ENCODE measurements around the gene NOB1.
"Not testable (repeated sequence)": the region's sequence is repeated elsewhere in the genome, so short reads cannot be mapped to it uniquely, and the experiment has no call there.

The NOB1 gene

GRCh38 chr16:69754469-69755310, at the start of gene NOB1:
NOB1 (minus strand) TSS chr16:69754926; CDS start chr16:69754910, 16 bp downstream.
- DNase-seq (ENCODE audit: extremely low read depth in 1 of 2, low read depth in 1 of 2): peak; percentile 94

- no peak for DNase-seq (ENCODE audit: extremely low read depth in 1 of 2, low read depth in 1 of 2)
These were observed 49.6 kb upstream of the NOB1 start for GRCh38 chr16:69804297-69804696.

- DNase-seq (ENCODE audit: extremely low read depth in 1 of 2, low read depth in 1 of 2): no peak
These were observed 44.9 kb upstream of the NOB1 start for GRCh38 chr16:69799611-69800031.

- no peak for DNase-seq (ENCODE audit: extremely low read depth in 1 of 2, low read depth in 1 of 2)
These were observed 43.7 kb upstream of the NOB1 start for GRCh38 chr16:69798466-69798865.

DNA sequence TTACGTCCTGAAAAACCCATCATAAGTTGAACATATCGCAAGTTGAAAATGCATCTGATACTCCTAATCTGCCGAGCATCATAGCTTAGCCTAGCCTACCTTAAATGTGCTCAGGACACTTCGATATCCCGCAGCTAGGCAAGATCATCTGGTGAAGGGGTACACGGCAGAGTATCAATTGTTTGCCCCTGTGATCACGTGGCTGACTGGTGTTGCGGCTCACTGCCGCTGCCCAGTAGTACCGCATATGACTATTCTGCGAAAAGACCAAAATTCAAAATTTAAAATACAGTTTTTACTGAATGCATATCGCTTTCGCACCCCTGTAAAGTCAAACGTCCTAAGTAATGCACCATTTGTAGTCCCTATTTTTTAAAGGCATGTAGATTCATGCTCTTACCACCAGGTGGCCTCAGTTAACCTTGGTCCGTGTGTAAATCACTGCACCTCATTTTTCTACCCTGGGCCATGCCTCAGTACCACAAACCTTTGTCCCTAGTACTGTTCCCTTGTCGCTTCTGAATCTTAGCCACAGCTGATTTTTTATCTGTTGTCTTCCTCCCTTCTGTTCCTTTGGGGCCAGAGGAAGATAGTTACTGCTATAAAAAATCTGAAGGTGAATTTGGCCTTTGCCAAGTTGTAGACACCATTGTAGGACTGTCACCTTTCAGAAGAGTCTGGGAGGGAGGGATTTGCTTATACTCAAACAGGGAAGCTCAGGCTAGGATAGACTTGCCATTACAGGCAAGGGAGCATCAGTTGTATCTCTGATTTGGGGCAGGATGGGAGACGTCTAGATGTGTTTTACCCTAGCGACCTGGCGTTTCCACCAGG, 41.8 kb upstream of the NOB1 start:
- peak in 1 of 2 donors; percentile 2 for DNase-seq (ENCODE audit: extremely low read depth in 1 of 2, low read depth in 1 of 2)

DNA sequence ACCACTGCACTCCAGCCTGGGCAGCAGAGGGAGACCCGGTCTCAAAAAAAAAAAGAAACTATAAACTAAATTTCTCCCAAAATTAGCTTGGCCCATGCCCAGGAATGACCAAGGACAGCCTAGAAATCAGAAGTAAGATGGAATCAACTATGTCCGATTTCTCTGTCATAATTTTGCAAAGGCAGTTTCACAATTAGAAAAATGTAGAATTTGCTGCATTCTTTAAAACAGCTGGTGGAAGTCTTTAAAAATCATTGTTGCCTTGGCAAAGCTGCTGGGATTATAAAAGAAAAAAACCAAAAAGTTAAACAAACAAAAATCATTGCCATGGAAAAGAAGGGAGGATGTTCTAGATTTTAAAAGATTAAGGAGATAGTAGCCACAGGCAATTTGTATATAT, 39.8 kb upstream of the NOB1 start:
- no peak for DNase-seq (ENCODE audit: extremely low read depth in 1 of 2, low read depth in 1 of 2)

DNA sequence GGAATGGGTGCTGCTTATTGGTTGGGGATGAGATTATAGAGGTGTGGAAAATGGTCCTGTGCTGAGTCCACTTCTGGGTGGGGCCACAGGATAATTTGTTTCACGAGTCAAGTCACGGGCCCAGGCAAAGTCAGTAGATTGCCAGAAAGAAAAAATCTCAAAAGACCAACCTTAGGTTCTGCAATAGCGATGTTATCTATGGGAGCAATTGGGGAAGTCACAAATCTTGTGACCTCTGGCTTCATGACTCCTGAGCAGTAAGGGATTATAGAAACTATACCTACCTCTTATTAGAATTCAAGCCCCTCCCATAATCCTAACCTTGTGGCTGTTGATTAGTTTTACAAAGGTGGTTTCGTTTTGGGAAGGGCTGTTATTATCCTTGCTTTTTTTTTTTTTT, 38.8 kb upstream of the NOB1 start:
- DNase-seq (ENCODE audit: extremely low read depth in 1 of 2, low read depth in 1 of 2): no peak

DNA sequence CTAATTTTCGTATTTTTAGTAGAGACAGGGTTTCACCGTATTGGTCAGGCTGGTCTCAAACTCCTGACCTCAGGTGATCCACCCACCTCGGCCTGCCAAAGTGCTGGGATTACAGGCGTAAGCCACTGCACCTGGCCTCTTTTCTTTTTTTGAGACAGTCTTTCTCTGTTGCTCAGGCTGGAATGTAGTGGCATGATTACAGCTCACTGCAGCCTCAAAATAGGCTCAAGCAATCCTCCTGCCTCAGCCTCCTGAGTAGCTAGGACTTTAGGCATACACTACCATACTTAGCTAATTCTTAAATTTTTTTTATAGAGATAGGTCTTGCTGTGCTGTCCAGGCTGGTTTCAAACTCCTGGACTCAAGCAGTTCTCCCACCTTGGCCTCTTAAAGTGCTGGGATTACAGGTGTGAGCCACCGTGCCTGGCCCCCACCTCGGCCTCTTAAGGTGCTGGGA, 36.7 kb upstream of the NOB1 start:
- not testable (repeated sequence) for DNase-seq (ENCODE audit: extremely low read depth in 1 of 2, low read depth in 1 of 2)

DNA sequence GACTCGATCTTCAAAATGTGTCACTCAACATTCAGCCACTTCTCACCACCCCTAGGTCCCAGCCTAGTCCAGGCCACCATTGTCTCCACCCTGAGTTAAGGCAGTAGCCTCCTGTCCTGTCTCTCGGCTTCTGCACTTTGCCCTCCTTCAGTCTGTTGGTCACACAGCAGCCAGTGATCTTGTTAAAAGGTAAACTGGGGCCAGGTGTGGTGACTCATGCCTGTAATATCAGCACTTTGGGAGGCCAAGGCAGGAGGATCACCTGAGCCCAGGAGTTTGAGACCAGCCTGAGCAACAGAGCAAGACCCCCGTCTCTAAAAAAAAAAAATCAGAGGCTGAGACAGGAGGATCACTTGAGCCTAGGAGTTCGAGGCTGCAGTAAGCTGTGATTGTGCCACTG, 33.2 kb upstream of the NOB1 start:
- DNase-seq (ENCODE audit: extremely low read depth in 1 of 2, low read depth in 1 of 2): no peak

DNA sequence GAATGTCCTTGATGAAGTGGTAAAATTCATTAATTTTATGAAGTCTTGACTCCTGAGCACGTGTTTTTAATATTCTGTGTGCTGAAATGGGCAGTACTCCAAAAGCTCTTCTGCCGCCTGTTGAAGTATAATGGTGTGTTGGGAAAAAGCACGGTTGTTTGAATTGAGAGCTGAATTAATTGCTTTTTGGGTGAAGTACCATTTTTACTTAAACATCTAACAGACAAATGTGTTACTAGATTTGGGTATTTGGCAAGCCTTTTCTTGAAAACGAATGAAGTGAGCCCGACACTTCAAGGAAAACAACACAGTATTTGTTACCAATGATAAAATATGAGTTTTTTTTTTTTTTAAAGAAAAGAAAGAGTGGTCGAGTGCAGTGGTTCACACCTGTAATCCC, 29.9 kb upstream of the NOB1 start:
- DNase-seq (ENCODE audit: extremely low read depth in 1 of 2, low read depth in 1 of 2): no peak

DNA sequence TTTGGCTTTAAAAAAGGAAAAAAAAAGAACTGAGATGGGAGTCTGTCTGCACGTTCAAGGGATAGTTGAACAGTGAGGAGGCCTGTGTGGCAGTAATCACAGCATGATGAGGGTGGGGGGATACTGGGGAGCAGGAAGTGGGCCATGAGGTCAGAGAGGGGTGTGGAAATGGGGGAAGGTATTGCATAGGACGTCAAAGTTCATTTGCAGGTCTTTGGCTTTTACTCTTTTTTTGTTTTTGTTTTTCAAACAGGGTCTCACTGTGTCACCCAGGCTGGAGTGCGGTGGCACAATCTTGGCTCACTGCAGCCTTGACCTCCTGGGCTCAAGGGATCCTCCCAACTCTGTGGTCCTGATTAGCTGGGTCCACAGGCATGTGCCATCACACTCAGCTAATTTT, 26.4 kb upstream of the NOB1 start:
- no peak for DNase-seq (ENCODE audit: extremely low read depth in 1 of 2, low read depth in 1 of 2)

DNA sequence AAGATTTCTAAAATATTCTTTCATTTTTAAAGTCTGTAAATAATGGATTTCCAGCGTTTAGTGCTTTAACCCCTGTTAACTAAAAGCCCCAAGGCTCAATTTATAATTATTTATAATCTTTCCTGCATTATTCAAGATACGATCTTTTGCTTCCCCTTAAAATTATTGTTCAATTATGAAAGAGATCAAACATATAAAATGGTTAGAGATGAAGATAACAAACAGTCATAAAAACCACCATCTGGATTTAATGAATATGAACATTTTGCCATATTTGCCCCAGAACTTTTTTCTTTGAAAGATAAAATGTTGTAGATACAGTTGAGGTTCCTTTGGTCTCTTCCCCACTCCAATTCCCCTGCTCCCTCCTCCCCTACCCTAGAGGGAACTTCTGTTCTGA, 25.0 kb upstream of the NOB1 start:
- no peak for DNase-seq (ENCODE audit: extremely low read depth in 1 of 2, low read depth in 1 of 2)

- no peak for DNase-seq (ENCODE audit: extremely low read depth in 1 of 2, low read depth in 1 of 2)
These were observed 20.8 kb upstream of the NOB1 start for GRCh38 chr16:69775563-69775962.

DNA sequence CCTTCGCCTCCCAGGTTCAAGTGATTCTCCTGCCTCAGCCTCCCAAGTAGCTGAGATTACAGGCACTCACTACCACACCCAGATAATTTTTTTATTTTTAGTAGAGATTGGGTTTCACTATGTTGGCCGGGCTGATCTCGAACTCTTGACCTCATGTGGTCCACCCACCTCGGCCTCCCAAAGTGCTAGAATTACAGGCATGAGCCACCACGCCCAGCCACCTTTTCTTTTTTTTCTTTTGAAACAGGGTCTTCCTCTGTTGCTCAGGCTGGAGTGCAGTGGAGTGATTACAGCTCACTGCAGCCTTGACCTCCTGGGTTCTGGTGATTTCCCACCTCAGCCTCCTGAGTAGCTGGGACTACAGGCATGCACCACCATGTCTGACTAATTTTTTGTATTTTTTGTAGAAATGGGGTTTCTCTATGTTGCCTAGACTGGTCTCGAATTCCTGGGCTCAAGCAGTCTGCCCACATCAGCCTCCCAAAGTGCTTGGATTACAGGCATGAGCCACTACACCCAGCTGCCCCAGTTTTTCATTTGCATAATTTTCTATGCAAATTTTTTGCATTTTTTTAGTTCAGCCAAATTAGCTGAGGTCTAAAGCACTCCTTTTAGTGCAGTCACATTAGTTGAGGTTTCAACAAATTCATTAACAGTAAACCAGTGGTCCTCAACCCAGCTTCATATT, 18.7 kb upstream of the NOB1 start:
- no peak for DNase-seq (ENCODE audit: extremely low read depth in 1 of 2, low read depth in 1 of 2)

DNA sequence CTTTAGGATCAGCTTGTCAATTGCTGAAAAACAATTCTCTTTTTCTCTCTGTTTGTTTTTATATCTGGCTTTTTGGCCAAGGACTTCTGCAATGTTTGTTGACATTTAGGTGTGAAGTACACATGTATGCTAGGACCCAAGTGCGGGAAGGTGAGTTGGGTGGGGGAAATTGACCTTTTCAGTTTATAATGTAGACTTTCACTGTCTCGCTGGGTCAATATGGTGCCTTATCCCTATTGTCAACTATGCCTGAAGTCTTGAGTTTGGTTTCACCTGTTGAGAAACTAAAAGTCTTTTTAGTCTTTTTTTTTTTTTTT, 16.9 kb upstream of the NOB1 start:
- no peak for DNase-seq (ENCODE audit: extremely low read depth in 1 of 2, low read depth in 1 of 2)

DNA sequence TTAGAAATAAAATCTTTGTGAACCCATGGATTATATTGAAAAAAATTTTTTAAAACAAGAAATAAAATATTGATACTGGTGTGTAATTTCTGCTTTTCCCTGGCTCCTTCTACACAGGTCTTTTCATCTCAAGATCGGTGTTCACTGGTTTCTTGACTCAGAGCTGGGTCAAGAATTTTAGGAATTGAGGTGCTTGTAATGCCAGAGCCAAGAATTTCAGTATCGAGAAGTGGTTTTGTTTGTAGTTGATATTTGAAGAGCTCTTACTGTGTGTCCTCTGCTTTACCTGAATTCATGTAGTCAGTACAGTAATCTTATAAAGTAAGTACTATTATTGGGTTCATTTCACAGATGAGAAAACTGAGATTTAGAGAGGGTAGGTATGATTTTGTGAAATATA, 14.7 kb upstream of the NOB1 start:
- DNase-seq (ENCODE audit: extremely low read depth in 1 of 2, low read depth in 1 of 2): no peak

- no peak for DNase-seq (ENCODE audit: extremely low read depth in 1 of 2, low read depth in 1 of 2)
These were observed 13.9 kb upstream of the NOB1 start for GRCh38 chr16:69768666-69769065.

DNA sequence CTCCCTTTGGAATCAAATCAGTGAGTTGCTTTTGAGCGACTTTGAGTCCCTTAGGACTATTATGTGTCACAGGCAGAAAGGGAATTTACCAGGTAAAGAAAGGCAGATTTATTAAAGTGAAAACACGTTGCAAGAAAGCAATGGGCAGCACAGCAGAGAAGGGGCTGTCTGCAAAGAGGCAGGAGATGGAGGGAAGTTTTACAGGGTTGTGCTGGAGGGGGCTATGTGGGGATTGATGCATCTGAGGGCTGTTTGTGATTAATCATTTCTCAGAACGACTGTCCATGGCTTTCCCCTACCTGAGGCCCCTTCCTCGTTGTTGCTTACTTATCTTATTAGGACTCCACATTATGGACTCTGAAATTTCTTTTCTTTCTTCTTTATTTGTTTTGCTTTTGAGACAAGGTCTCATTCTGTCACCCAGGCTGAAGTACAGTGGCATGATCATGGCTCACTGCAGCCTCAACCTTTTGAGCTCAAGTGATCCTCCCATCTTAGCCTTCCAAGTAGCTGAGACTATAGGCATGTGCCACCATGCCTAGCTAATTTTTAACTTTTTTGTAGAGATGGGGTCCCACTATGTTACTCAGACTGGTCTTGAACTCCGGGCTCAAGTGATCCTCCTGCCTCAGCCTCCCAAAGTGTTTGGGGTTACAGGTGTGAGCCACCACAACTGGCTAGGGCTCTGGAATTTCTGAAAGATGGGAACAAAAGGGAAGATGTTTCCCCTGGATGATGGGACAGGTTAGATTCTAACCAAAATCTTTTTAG, 12.9 kb upstream of the NOB1 start:
- DNase-seq (ENCODE audit: extremely low read depth in 1 of 2, low read depth in 1 of 2): no peak

- no peak for DNase-seq (ENCODE audit: extremely low read depth in 1 of 2, low read depth in 1 of 2)
These were observed 8.8 kb upstream of the NOB1 start for GRCh38 chr16:69763599-69763942.

DNA sequence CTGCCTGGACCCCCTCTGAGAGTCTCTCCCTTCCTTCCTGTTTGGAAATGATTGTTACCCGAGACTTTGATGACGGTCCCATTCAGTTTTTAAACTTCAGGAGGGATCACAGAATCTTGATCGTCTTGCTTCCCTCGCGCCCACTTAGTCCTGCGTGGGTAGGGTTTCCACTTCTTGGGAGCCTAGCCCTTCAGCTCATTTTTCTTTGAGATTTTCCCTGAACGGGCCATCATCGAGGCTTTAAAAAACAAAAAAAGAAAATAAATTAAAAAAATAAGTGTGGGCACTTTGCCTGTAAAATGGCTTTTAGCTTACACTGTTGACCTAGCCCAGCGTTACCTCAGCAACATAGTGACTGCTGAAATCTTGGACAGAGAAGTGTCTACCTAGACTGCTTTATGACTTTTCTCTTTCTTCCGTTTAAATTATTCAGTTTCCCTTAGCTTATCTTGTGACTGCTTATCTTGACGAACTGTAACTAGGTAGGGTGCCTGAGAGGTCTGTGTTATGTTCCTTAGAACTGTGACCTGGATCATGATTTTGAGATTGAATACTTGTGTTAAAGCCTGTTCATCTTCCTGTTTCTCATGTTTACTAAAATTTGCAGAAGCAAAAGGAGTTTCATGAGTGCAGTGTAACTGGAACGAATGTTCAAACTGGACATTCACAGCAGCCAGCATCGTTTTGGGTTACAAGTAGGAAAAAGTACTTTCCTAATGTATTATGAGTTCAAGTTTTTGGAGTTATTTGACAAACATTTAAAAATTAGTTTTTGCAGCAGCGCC, 8.3 kb upstream of the NOB1 start:
- no peak for DNase-seq (ENCODE audit: extremely low read depth in 1 of 2, low read depth in 1 of 2)
